GM18505 (cell line): ENCODE measurements around the gene TRIM48.
"Not testable (repeated sequence)": the region's sequence is repeated elsewhere in the genome, so short reads cannot be mapped to it uniquely, and the experiment has no call there.

Source experiments
- ATAC-seq: cut with Tn5 transposase; IDR thresholded peaks from one replicate; pipeline ENCODE4 v1.9.1; 2021; ENCODE audit not compliant: unreplicated experiment
- POLR2A ChIP-seq: IDR thresholded peaks from 4 replicates; pipeline ENCODE4 v1.6.1; 2011; ENCODE audit warnings: borderline replicate concordance; ENCODE audit not compliant: insufficient read depth, insufficient read length; ENCODE audit errors: extremely low read depth

Gene TRIM48

DNA sequence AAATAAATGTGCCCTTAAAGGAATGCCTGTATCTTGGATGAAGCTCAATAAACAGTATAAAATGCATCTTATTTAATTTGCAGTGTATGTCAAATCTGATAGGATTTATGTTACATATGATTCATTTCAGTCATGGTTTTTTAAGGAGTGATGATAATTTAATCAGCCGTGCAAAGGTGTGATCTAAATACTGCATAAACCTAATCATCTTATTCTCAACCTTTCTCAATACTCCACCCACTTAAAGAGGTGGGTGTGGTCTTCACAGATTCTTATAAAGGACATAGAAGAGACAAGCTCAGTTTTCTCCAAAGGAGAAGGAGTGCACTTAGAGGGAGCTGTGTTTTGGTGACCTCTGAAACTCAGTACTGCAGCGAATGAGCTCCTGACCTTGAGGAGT lies at the start of gene TRIM48:
TSS of gene TRIM48 (plus strand) at position 301 of the 400 bp plus-strand sequence. CDS start 113 bp downstream, outside the sequence.
- not testable (repeated sequence) for ATAC-seq

- not testable (repeated sequence) for ATAC-seq
Observed at GRCh38 chr11:55238316-55238715, 23.6 kb upstream of the TRIM48 start.

- TF ChIP-seq POLR2A = no peak
- no peak for ATAC-seq
Observed at GRCh38 chr11:55263081-55263480, 1.1 kb downstream of the TRIM48 start.
